Measurements from ENCODE around the gene CHST11. TPM values are rescaled to one million over a fixed set of nuclear protein-coding genes. Genes with fewer than 3 reads are reported as not detected.

Gene CHST11
- total RNA-seq, 2 experiments from 2014 or later = 53.4 to 53.6 TPM

DNA sequence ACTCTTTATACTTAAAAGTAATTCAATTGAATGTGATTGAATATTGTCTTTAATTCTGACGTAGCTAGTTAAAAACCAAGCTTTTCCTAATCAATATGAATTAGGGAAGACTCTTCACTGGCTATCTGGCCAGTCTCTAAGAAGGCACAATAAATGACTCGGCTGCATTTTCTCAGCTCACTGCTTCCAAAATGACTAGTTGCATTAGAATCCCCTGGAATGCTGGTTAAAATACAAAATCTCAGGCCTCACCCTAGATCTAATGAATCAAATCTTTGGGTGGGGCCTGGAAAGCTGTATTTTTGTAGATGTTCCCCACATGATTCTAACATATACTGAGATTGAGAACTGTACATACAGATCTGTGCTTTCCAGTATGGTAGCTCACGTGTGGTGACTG lies 242.1 kb downstream of the CHST11 start:
- H3K4me1 Mint-ChIP-seq (ENCODE audit: low read depth) = peaks cover 59% of the 10 kb centered on the region
- intact Hi-C loops (cut with DNase I, micrococcal nuclease) = no loop called here
- no peak overlapping the region for H3K27ac Mint-ChIP-seq
- no peak overlapping the region for H3K4me3 ChIP-seq (ENCODE audit: low read length)
- H3K9me3 Mint-ChIP-seq = no peaks in the 10 kb centered on the region
- no peaks in the 10 kb centered on the region for H3K36me3 Mint-ChIP-seq (ENCODE audit: low read depth)
- no peak for TF ChIP-seq CTCF (IDR thresholded peaks at IDR 0.05)
- ChIA-PET CTCF (no interaction called here), POLR2A (interaction anchor here (1.1 kb wide), 1 partner anchor 231 kb away, joined by 3 read pairs; no protein-coding TSS in a partner anchor)
- peaks cover 24% of the 10 kb centered on the region for H3K4me1 ChIP-seq (ENCODE audit: insufficient read depth, low read length)
- DNase-seq (no peak), ATAC-seq (ENCODE audit: poor library complexity) (no peak)
- no peak overlapping the region for H3K27ac ChIP-seq (ENCODE audit: low read depth in 1 of 2, low read length in 2 of 2)
- H3K9me3 ChIP-seq (ENCODE audit: control insufficient read depth in 1 of 2, insufficient read depth in 1 of 2, low read length in 2 of 2) = no peaks in the 10 kb centered on the region
- peaks cover 9% of the 10 kb centered on the region for H3K36me3 ChIP-seq (ENCODE audit: insufficient read depth, low read length)
- no peaks in the 10 kb centered on the region for H3K27me3 Mint-ChIP-seq
- H3K27me3 ChIP-seq (ENCODE audit: control insufficient read depth in 1 of 2, insufficient read depth in 2 of 2, low read length in 2 of 2) = no peaks in the 10 kb centered on the region
- H3K4me3 Mint-ChIP-seq = no peak overlapping the region

- Mint-ChIP-seq H3K36me3 (ENCODE audit: low read depth) (no peaks in the 10 kb centered on the region), H3K9me3 (no peaks in the 10 kb centered on the region), H3K4me1 (ENCODE audit: low read depth) (peaks cover 51% of the 10 kb centered on the region), H3K4me3 (no peak overlapping the region), H3K27me3 (no peaks in the 10 kb centered on the region), H3K27ac (peak overlapping the region; percentile 29)
- peaks cover 16% of the 10 kb centered on the region for H3K4me1 ChIP-seq (ENCODE audit: insufficient read depth, low read length)
- ChIA-PET CTCF (no interaction called here), POLR2A (interaction anchor here (1.1 kb wide), 1 partner anchor 232 kb away, joined by 3 read pairs; no protein-coding TSS in a partner anchor)
- peaks cover 9% of the 10 kb centered on the region for H3K36me3 ChIP-seq (ENCODE audit: insufficient read depth, low read length)
- H3K27me3 ChIP-seq (ENCODE audit: control insufficient read depth in 1 of 2, insufficient read depth in 2 of 2, low read length in 2 of 2) = no peaks in the 10 kb centered on the region
- H3K27ac ChIP-seq (ENCODE audit: low read depth in 1 of 2, low read length in 2 of 2) = no peak overlapping the region
- DNase-seq = no peak
- intact Hi-C loops (cut with DNase I, micrococcal nuclease) = no loop called here
- no peak for TF ChIP-seq CTCF (IDR thresholded peaks at IDR 0.05)
- ATAC-seq (ENCODE audit: poor library complexity) = no peak
- no peak overlapping the region for H3K4me3 ChIP-seq (ENCODE audit: low read length)
- no peaks in the 10 kb centered on the region for H3K9me3 ChIP-seq (ENCODE audit: control insufficient read depth in 1 of 2, insufficient read depth in 1 of 2, low read length in 2 of 2)
Measured at GRCh38 chr12:104699489-104700190, 242.9 kb downstream of the CHST11 start.

GRCh38 chr12:104700324-104700723 lies 243.6 kb downstream of the CHST11 start:
- intact Hi-C loops (cut with DNase I, micrococcal nuclease) = no loop called here
- Histone ChIP-seq H3K27ac (ENCODE audit: low read depth in 1 of 2, low read length in 2 of 2) (no peak overlapping the region), H3K36me3 (ENCODE audit: insufficient read depth, low read length) (peaks cover 9% of the 10 kb centered on the region), H3K9me3 (ENCODE audit: control insufficient read depth in 1 of 2, insufficient read depth in 1 of 2, low read length in 2 of 2) (no peaks in the 10 kb centered on the region), H3K27me3 (ENCODE audit: control insufficient read depth in 1 of 2, insufficient read depth in 2 of 2, low read length in 2 of 2) (no peaks in the 10 kb centered on the region), H3K4me1 (ENCODE audit: insufficient read depth, low read length) (peaks cover 9% of the 10 kb centered on the region), H3K4me3 (ENCODE audit: low read length) (no peak overlapping the region)
- H3K9me3 Mint-ChIP-seq = no peaks in the 10 kb centered on the region
- ChIA-PET CTCF (no interaction called here), POLR2A (no interaction called here)
- H3K4me1 Mint-ChIP-seq (ENCODE audit: low read depth) = peaks cover 44% of the 10 kb centered on the region
- no peaks in the 10 kb centered on the region for H3K36me3 Mint-ChIP-seq (ENCODE audit: low read depth)
- H3K27ac Mint-ChIP-seq = no peak overlapping the region
- TF ChIP-seq CTCF (IDR thresholded peaks at IDR 0.05) = no peak
- ATAC-seq (ENCODE audit: poor library complexity) = no peak
- H3K4me3 Mint-ChIP-seq = no peak overlapping the region
- no peak for DNase-seq
- no peaks in the 10 kb centered on the region for H3K27me3 Mint-ChIP-seq

All from CD4-positive, alpha-beta T cell (primary cell).